ENCODE data around the gene SMKR1.

DNA sequence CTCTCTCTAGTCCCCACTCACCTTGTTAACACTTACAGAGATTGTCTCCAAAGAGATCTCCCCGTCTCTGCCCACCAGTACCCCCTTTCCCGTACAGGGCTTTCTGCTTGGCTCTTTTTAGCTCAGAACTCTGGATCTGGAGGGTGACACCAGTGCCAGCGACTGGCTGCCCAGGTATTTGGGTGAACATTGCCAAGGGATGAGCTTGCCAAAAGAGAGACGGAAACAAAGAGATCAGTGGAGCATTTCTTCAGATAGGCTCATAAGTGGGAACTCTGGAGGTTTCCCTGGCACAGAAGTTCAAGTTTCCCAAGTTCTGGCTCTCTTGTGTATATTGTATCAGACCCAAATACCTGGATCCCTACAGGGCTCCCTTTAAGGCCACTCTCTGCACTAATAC lies 38.1 kb upstream of the SMKR1 start:
- TF ChIP-seq CTCF (optimal IDR thresholded peaks at IDR 0.05 in 1 of 3, IDR thresholded peaks at IDR 0.05 in 1 of 3, conservative IDR thresholded peaks at IDR 0.05 in 1 of 3; ENCODE audit: extremely low read depth in 1 of 3, insufficient read depth in 2 of 3, low read length in 3 of 3): no peak
- no peak for TF ChIP-seq EZH2 (IDR thresholded peaks at IDR 0.05; ENCODE audit: low read length)

Data from keratinocyte (primary cell).